ENCODE measurements around the gene EGR2.

The EGR2 gene

GRCh38 chr10:62810156-62810902 is 5.8 kb downstream of the EGR2 start:
- TF ChIP-seq SNAI2 (CRISPR knock-in tag; IDR thresholded peaks at IDR 0.05) (no peak), ZC3H10 (CRISPR knock-in tag; IDR thresholded peaks at IDR 0.05) (no peak), ZNF8 (CRISPR knock-in tag; IDR thresholded peaks at IDR 0.05) (no peak), ZNF565 (CRISPR knock-in tag; conservative IDR thresholded peaks at IDR 0.05; ENCODE audit: low read depth) (no peak), ISL1 (CRISPR knock-in tag; IDR thresholded peaks at IDR 0.05) (no peak), ZNF70 (CRISPR knock-in tag; IDR thresholded peaks at IDR 0.05) (no peak), CSDC2 (CRISPR knock-in tag; IDR thresholded peaks at IDR 0.05) (no peak), TSHZ2 (CRISPR knock-in tag; IDR thresholded peaks at IDR 0.05) (no peak), ZFP3 (CRISPR knock-in tag; IDR thresholded peaks at IDR 0.05) (no peak), PPARA (CRISPR knock-in tag; IDR thresholded peaks at IDR 0.05; ENCODE audit: borderline replicate concordance) (no peak), ARNTL (CRISPR knock-in tag; IDR thresholded peaks at IDR 0.05; ENCODE audit: borderline replicate concordance, low read depth) (no peak), RARB (CRISPR knock-in tag; IDR thresholded peaks at IDR 0.05) (no peak), TOX (CRISPR knock-in tag; IDR thresholded peaks at IDR 0.05; ENCODE audit: borderline replicate concordance) (no peak), GLIS3 (CRISPR knock-in tag; IDR thresholded peaks at IDR 0.05) (no peak), ESRRG (CRISPR knock-in tag; IDR thresholded peaks at IDR 0.05) (no peak), OSR1 (CRISPR knock-in tag; IDR thresholded peaks at IDR 0.05) (no peak)
- TF ChIP-seq, protein P1, sequence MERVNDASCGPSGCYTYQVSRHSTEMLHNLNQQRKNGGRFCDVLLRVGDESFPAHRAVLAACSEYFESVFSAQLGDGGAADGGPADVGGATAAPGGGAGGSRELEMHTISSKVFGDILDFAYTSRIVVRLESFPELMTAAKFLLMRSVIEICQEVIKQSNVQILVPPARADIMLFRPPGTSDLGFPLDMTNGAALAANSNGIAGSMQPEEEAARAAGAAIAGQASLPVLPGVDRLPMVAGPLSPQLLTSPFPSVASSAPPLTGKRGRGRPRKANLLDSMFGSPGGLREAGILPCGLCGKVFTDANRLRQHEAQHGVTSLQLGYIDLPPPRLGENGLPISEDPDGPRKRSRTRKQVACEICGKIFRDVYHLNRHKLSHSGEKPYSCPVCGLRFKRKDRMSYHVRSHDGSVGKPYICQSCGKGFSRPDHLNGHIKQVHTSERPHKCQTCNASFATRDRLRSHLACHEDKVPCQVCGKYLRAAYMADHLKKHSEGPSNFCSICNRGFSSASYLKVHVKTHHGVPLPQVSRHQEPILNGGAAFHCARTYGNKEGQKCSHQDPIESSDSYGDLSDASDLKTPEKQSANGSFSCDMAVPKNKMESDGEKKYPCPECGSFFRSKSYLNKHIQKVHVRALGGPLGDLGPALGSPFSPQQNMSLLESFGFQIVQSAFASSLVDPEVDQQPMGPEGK (CRISPR knock-in tag; IDR thresholded peaks at IDR 0.05; ENCODE audit: borderline replicate concordance): no peak
- TF ChIP-seq, protein P2, sequence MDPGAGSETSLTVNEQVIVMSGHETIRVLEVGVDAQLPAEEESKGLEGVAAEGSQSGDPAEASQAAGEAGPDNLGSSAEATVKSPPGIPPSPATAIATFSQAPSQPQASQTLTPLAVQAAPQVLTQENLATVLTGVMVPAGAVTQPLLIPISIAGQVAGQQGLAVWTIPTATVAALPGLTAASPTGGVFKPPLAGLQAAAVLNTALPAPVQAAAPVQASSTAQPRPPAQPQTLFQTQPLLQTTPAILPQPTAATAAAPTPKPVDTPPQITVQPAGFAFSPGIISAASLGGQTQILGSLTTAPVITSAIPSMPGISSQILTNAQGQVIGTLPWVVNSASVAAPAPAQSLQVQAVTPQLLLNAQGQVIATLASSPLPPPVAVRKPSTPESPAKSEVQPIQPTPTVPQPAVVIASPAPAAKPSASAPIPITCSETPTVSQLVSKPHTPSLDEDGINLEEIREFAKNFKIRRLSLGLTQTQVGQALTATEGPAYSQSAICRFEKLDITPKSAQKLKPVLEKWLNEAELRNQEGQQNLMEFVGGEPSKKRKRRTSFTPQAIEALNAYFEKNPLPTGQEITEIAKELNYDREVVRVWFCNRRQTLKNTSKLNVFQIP (CRISPR knock-in tag; IDR thresholded peaks at IDR 0.05; ENCODE audit: borderline replicate concordance, low read depth): no peak
- ATAC-seq: no peak

- no peak for TF ChIP-seq SNAI2 (CRISPR knock-in tag; IDR thresholded peaks at IDR 0.05)
- TF ChIP-seq ZNF8 (CRISPR knock-in tag; IDR thresholded peaks at IDR 0.05): no peak
- no peak for TF ChIP-seq ARNTL (CRISPR knock-in tag; IDR thresholded peaks at IDR 0.05; ENCODE audit: borderline replicate concordance, low read depth)
- no peak for TF ChIP-seq TOX (CRISPR knock-in tag; IDR thresholded peaks at IDR 0.05; ENCODE audit: borderline replicate concordance)
- TF ChIP-seq ISL1 (CRISPR knock-in tag; IDR thresholded peaks at IDR 0.05): no peak
- no peak for TF ChIP-seq TCF4 (CRISPR knock-in tag; IDR thresholded peaks at IDR 0.05; ENCODE audit: borderline replicate concordance)
- no peak for TF ChIP-seq ZC3H10 (CRISPR knock-in tag; IDR thresholded peaks at IDR 0.05)
- ATAC-seq: no peak
These were observed 9.9 kb downstream of the EGR2 start for GRCh38 chr10:62806251-62806650.

DNA sequence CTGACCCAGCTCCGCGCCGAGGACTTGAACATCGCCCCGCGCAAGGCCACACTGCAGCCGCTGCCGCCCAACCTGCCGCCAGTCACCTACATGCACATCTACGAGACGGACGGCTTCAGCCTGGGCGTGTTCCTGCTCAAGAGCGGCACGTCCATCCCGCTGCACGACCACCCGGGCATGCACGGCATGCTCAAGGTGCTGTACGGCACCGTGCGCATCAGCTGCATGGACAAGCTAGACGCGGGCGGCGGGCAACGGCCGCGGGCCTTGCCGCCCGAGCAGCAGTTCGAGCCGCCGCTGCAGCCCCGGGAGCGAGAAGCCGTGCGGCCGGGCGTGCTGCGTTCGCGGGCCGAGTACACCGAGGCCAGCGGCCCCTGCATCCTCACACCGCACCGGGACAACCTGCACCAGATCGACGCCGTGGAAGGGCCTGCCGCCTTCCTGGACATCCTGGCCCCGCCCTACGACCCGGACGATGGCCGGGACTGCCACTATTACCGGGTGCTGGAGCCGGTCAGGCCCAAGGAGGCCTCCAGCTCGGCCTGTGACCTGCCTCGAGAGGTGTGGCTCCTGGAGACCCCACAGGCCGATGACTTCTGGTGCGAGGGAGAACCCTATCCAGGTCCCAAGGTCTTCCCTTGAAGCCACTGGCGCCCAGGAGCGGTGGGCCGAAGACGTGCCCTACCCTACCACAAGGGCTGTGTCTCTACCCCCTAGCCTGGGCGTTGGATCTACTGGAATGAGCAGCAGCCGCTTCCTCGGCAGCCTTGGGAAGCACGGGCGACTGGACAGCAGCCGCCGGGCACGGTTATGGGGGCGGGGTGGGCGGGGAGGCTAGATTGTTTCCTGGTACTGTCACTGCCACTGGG is 10.7 kb downstream of the EGR2 start:
- ATAC-seq: peak; percentile 70
- no peak for TF ChIP-seq ESRRG (CRISPR knock-in tag; IDR thresholded peaks at IDR 0.05)
- no peak for TF ChIP-seq ZNF8 (CRISPR knock-in tag; IDR thresholded peaks at IDR 0.05)

Measured in SK-N-SH treated with all-trans-retinoic acid at 6 μM for 48 hours (cell line).